HCT116 (cell line): Measurements from ENCODE around the gene ZSCAN9. TPM values are rescaled to one million over a fixed set of nuclear protein-coding genes. Genes with fewer than 3 reads are reported as not detected.

ENCODE experiments used
- ATAC-seq: fragments of 200-7000 bp; cut with Tn5 transposase; 2 replicates; pipeline ENCODE4 v1.9.1; 2020; ENCODE audit warnings: mild to moderate bottlenecking, moderate library complexity
- BruUV-seq: library from RNA; stranded (reverse); fragments of 400-500 nt; replicated peaks from 2 replicates; lab custom pipeline; 2021; lab: Mats Ljungman, UMichigan
- CTCF ChIA-PET: fragments of 300-600 bp; sonication (Branson Sonifier 250); formaldehyde crosslinking; loops from one replicate; lab custom pipeline; 2021; ENCODE audit warnings: antibody characterized with exemption; lab: Charles Lee
- POLR2A ChIA-PET: fragments of 300-600, 350-600 bp; sonication (Branson Sonifier 250); formaldehyde crosslinking; loops from one replicate; lab custom pipeline; 2021; ENCODE audit warnings: antibody characterized with exemption; lab: Charles Lee
- RAD21 ChIA-PET, 2 experiments: fragments of 300-600 bp; sonication (Branson Sonifier 250); formaldehyde crosslinking; loops; one replicate each; lab custom pipeline; 2023; ENCODE audit warnings: low total read pairs in 2 of 2; ENCODE audit not compliant: uncharacterized antibody in 2 of 2, unreplicated experiment in 2 of 2, low non-redundant PET in 1 of 2; lab: Charles Lee
- DNase-seq: peaks from one replicate; pipeline ENCODE4 v3.0.0-alpha.2; 2010; ENCODE audit warnings: low read depth, low spot score
- H2AFZ ChIP-seq: fragments of 200-600 bp; shearing (Covaris generic), sonication (generic); 2 replicates; pipeline ENCODE4 v1.6.1; 2017; ENCODE audit warnings: low read depth, mixed run types, mixed read lengths, antibody characterized with exemption, low read length; ENCODE audit not compliant: poor library complexity, severe bottlenecking
- H3K27ac ChIP-seq: 2 replicates; pipeline ENCODE4 v1.5.1; 2012; ENCODE audit warnings: low read depth, low read length
- H3K27me3 ChIP-seq: fragments of 200-600 bp; sonication (generic); 2 replicates; pipeline ENCODE4 v1.6.1; 2016; ENCODE audit warnings: mixed run types, low read length, mixed read lengths; ENCODE audit not compliant: insufficient read depth
- H3K36me3 ChIP-seq, 2 experiments: fragments of 200-500 bp in 1 of 2; fragments of 200-600 bp in 1 of 2; sonication (Bioruptor generic) in 1 of 2; sonication (generic) in 1 of 2; 2 replicates each; pipeline versions ENCODE4 v1.5.1 to v1.6.1; 2014 to 2016; ENCODE audit warnings: low read length in 2 of 2, inconsistent platforms in 1 of 2, mixed read lengths in 1 of 2, mixed run types in 1 of 2; ENCODE audit not compliant: insufficient read depth in 2 of 2, control insufficient read depth in 1 of 2
- H3K4me1 ChIP-seq, 2 experiments: fragments of 200-600 bp in 1 of 2; sonication (generic) in 1 of 2; 2 replicates each; pipeline versions ENCODE4 v1.5.1 to v1.6.1; 2012 to 2017; ENCODE audit warnings: low read length in 2 of 2, inconsistent platforms in 1 of 2, mild to moderate bottlenecking in 1 of 2, mixed read lengths in 1 of 2, mixed run types in 1 of 2, moderate library complexity in 1 of 2; ENCODE audit not compliant: insufficient read depth in 2 of 2, control insufficient read depth in 1 of 2
- H3K4me2 ChIP-seq: fragments of 200-600 bp; sonication (generic); 2 replicates; pipeline ENCODE4 v1.6.1; 2017; ENCODE audit warnings: mixed run types, low read length, mixed read lengths
- H3K4me3 ChIP-seq, 2 experiments: fragments of 200-600 bp in 1 of 2; sonication (generic) in 1 of 2; replicated peaks in 1 of 2; 2 replicates each; pipeline ENCODE4 v1.5.1; 2011 to 2016; ENCODE audit warnings: low read length in 2 of 2, control low read depth in 1 of 2, low read depth in 1 of 2, mild to moderate bottlenecking in 1 of 2, mixed read lengths in 1 of 2, mixed run types in 1 of 2
- H3K79me2 ChIP-seq: fragments of 200-600 bp; sonication (generic); 2 replicates; pipeline ENCODE4 v1.6.1; 2017; ENCODE audit warnings: mild to moderate bottlenecking, mixed run types, low read length, moderate library complexity, mixed read lengths; ENCODE audit not compliant: insufficient read depth
- H3K9ac ChIP-seq: fragments of 200-600 bp; sonication (generic); 2 replicates; pipeline ENCODE4 v1.6.1; 2016; ENCODE audit warnings: low read length, mixed read lengths
- H3K9me2 ChIP-seq: fragments of 200-600 bp; sonication (generic), shearing (Covaris generic); 2 replicates; pipeline ENCODE4 v1.6.1; 2017; ENCODE audit warnings: mixed run types, mild to moderate bottlenecking, moderate library complexity; ENCODE audit not compliant: insufficient read depth
- H3K9me3 ChIP-seq, 2 experiments: fragments of 200-500 bp in 1 of 2; fragments of 200-600 bp in 1 of 2; sonication (Bioruptor generic) in 1 of 2; sonication (generic) in 1 of 2; 2 replicates each; pipeline ENCODE4 v1.6.1; 2014 to 2017; ENCODE audit warnings: low read length in 2 of 2, mixed read lengths in 2 of 2, inconsistent platforms in 1 of 2, low read depth in 1 of 2, mild to moderate bottlenecking in 1 of 2, mixed run types in 1 of 2, moderate library complexity in 1 of 2; ENCODE audit not compliant: control insufficient read depth in 1 of 2, insufficient read depth in 1 of 2
- H4K20me1 ChIP-seq: fragments of 200-600 bp; sonication (generic), shearing (Covaris generic); 2 replicates; pipeline ENCODE4 v1.6.1; 2017; ENCODE audit warnings: mixed run types, mild to moderate bottlenecking, moderate library complexity; ENCODE audit not compliant: insufficient read depth
- CTCF ChIP-seq, 3 experiments: fragments of 200-600 bp in 1 of 3; sonication (generic) in 1 of 3; IDR thresholded peaks in 2 of 3; conservative IDR thresholded peaks in 1 of 3; 2 replicates each; pipeline ENCODE4 v1.5.1; 2012 to 2017; ENCODE audit warnings: low read depth in 2 of 3, low read length in 2 of 3, antibody characterized with exemption in 1 of 3, borderline replicate concordance in 1 of 3, control low read depth in 1 of 3, mild to moderate bottlenecking in 1 of 3, mixed read lengths in 1 of 3, mixed run types in 1 of 3, moderate library complexity in 1 of 3; ENCODE audit not compliant: insufficient read depth in 1 of 3
- EZH2 ChIP-seq: fragments of 200-600 bp; sonication (generic); IDR thresholded peaks from 2 replicates; pipeline ENCODE4 v1.6.1; 2017; ENCODE audit warnings: antibody characterized with exemption, mixed run types
- ZBTB33 ChIP-seq: IDR thresholded peaks from 2 replicates; pipeline ENCODE4 v1.6.1; 2011; ENCODE audit warnings: mild to moderate bottlenecking, low read length, moderate library complexity; ENCODE audit not compliant: insufficient replicate concordance; ENCODE audit errors: extremely low read depth
- intact Hi-C: fragments of 100-400 bp; cut with micrococcal nuclease; formaldehyde crosslinking; loops from 2 replicates; pipeline ENCODE4 v1.10.0; 2022
- total RNA-seq: library from RNA; stranded (reverse); gene quantifications from one replicate; pipeline ENCODE4 v1.2.1, GENCODE V29; 2021; ENCODE audit not compliant: unreplicated experiment
- TF ChIP-seq, protein P1 (sequence below): IDR thresholded peaks from 2 replicates; pipeline ENCODE4 v1.6.1; 2012

Gene ZSCAN9
- total RNA-seq, 1 experiment from 2014 or later: 10.8 TPM

GRCh38 chr6:28208111-28208659, 16.9 kb upstream of the ZSCAN9 start:
- Histone ChIP-seq H3K9me3 (no peaks in the 10 kb centered on the region), H2AFZ (no peak overlapping the region), H3K36me3 (no peaks in the 10 kb centered on the region), H3K9ac (no peak overlapping the region), H3K4me2 (no peak overlapping the region), H3K79me2 (no peaks in the 10 kb centered on the region), H3K27me3 (no peaks in the 10 kb centered on the region), H4K20me1 (no peaks in the 10 kb centered on the region), H3K9me2 (no peaks in the 10 kb centered on the region), H3K27ac (no peak overlapping the region), H3K4me1 (peaks cover 5 to 13% of the 10 kb centered on the region in 2 experiments; a peak in 3 of 4 replicates), H3K4me3 (no peak overlapping the region)
- ChIA-PET POLR2A (no interaction called here), RAD21 (no interaction called here), CTCF (no interaction called here)
- no TSS peak for BruUV-seq
- intact Hi-C loops: no loop called here
- TF ChIP-seq, protein P1, sequence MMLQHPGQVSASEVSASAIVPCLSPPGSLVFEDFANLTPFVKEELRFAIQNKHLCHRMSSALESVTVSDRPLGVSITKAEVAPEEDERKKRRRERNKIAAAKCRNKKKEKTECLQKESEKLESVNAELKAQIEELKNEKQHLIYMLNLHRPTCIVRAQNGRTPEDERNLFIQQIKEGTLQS: no peak
- TF ChIP-seq ZBTB33 (no peak), EZH2 (no peak), CTCF (IDR thresholded peaks at IDR 0.05 in 2 of 3, conservative IDR thresholded peaks at IDR 0.05 in 1 of 3; ENCODE audit: borderline replicate concordance in 1 of 3, insufficient read depth in 1 of 3, low read depth in 2 of 3, low read length in 2 of 3) (no peak)
- no peak for DNase-seq
- no peak for ATAC-seq
